Measurements from ENCODE around the gene DNM3. TPM values are rescaled to one million over a fixed set of nuclear protein-coding genes. Genes with fewer than 3 reads are reported as not detected.

DNM3 gene
- polyA plus RNA-seq, 3 donors: 0.15 TPM; not detected in 2

DNA sequence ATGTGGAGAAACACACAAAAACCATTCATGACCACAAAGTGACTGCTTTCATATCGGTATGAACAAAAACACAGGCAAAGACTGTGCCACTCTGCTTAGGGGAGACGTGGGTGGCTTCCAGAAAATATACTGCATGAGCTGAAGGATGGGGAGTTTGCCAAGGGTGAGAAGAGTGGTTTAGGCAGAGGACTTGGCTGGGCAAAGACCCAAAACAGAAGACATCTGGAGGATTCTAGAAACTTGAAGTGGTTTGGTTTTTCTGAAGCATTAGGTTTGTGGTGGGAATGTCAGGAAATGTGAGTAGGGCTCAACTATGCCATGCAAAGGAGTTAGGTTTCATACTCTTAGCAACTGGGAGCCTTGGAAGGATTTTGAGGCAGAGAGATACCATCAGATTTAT, 26.6 kb upstream of the DNM3 start:
- WGBS (ENCODE audit: insufficient coverage): 25% methylated on average over 1 of the region's 2 CpGs
- Histone ChIP-seq H3K4me1 (ENCODE audit: control insufficient read depth in 1 of 2, insufficient read depth in 2 of 2, low read length in 2 of 2) (no peaks in the 10 kb centered on the region), H3K9ac (ENCODE audit: insufficient read depth, low read length, poor library complexity, severe bottlenecking) (no peak overlapping the region), H3K27me3 (ENCODE audit: control insufficient read depth in 2 of 2, insufficient read depth in 2 of 2, low read length in 2 of 2) (no peaks in the 10 kb centered on the region), H3K4me3 (replicated peaks in 1 of 3; ENCODE audit: low read depth in 2 of 3, low read length in 3 of 3) (no peak overlapping the region), H3K4me2 (replicated peaks; ENCODE audit: extremely low read depth, low read length, poor library complexity, severe bottlenecking) (no peak overlapping the region), H3K36me3 (replicated peaks in 1 of 2; ENCODE audit: control insufficient read depth in 1 of 2, insufficient read depth in 2 of 2, low read length in 2 of 2) (no peaks in the 10 kb centered on the region), H3K9me3 (replicated peaks in 1 of 2; ENCODE audit: control insufficient read depth in 1 of 2, insufficient read depth in 1 of 2, low read length in 2 of 2) (no peaks in the 10 kb centered on the region), H3K27ac (ENCODE audit: low read depth in 1 of 2, low read length in 2 of 2) (no peak overlapping the region), H2AFZ (ENCODE audit: insufficient read depth, low read depth, low read length, poor library complexity, severe bottlenecking) (no peak overlapping the region), H3K79me2 (ENCODE audit: insufficient read depth, low read length) (no peaks in the 10 kb centered on the region), H4K20me1 (ENCODE audit: insufficient read depth, low read length) (no peaks in the 10 kb centered on the region)
- DNase-seq: no peak
- no peak for TF ChIP-seq CTCF (IDR thresholded peaks at IDR 0.05)
- H3K4me1 Mint-ChIP-seq: peaks cover 6% of the 10 kb centered on the region
- no peaks in the 10 kb centered on the region for H3K36me3 Mint-ChIP-seq
- intact Hi-C loops (cut with micrococcal nuclease): no loop called here
- no peaks in the 10 kb centered on the region for H3K27me3 Mint-ChIP-seq (ENCODE audit: low read depth in 3 of 3)
- H3K9me3 Mint-ChIP-seq: peaks cover 0 to 3% (median 0%) of the 10 kb centered on the region in 7 donors
- no peak overlapping the region for H3K4me3 Mint-ChIP-seq
- H3K27ac Mint-ChIP-seq: no peak overlapping the region

GRCh38 chr1:171816300-171816901, 24.9 kb upstream of the DNM3 start:
- Histone ChIP-seq H3K4me3 (replicated peaks in 1 of 3; ENCODE audit: low read depth in 2 of 3, low read length in 3 of 3) (no peak overlapping the region), H3K4me2 (replicated peaks; ENCODE audit: extremely low read depth, low read length, poor library complexity, severe bottlenecking) (no peak overlapping the region), H3K9me3 (replicated peaks in 1 of 2; ENCODE audit: control insufficient read depth in 1 of 2, insufficient read depth in 1 of 2, low read length in 2 of 2) (no peaks in the 10 kb centered on the region), H3K4me1 (ENCODE audit: control insufficient read depth in 1 of 2, insufficient read depth in 2 of 2, low read length in 2 of 2) (no peaks in the 10 kb centered on the region), H3K36me3 (replicated peaks in 1 of 2; ENCODE audit: control insufficient read depth in 1 of 2, insufficient read depth in 2 of 2, low read length in 2 of 2) (no peaks in the 10 kb centered on the region), H3K9ac (ENCODE audit: insufficient read depth, low read length, poor library complexity, severe bottlenecking) (no peak overlapping the region), H3K79me2 (ENCODE audit: insufficient read depth, low read length) (no peaks in the 10 kb centered on the region), H2AFZ (ENCODE audit: insufficient read depth, low read depth, low read length, poor library complexity, severe bottlenecking) (no peak overlapping the region), H3K27ac (ENCODE audit: low read depth in 1 of 2, low read length in 2 of 2) (no peak overlapping the region), H3K27me3 (ENCODE audit: control insufficient read depth in 2 of 2, insufficient read depth in 2 of 2, low read length in 2 of 2) (no peaks in the 10 kb centered on the region), H4K20me1 (ENCODE audit: insufficient read depth, low read length) (no peaks in the 10 kb centered on the region)
- no CpG with 5 or more reads among the region's 3 CpGs for WGBS (ENCODE audit: insufficient coverage)
- DNase-seq: no peak
- intact Hi-C loops (cut with micrococcal nuclease): no loop called here
- Mint-ChIP-seq H3K27me3 (ENCODE audit: low read depth in 3 of 3) (no peaks in the 10 kb centered on the region), H3K27ac (no peak overlapping the region), H3K4me3 (no peak overlapping the region), H3K4me1 (peaks cover 6% of the 10 kb centered on the region), H3K36me3 (no peaks in the 10 kb centered on the region), H3K9me3 (peaks cover 0 to 3% (median 0%) of the 10 kb centered on the region in 7 donors)
- no peak for TF ChIP-seq CTCF (IDR thresholded peaks at IDR 0.05)
